Esophagus muscularis mucosa (tissue), 4 donors: ENCODE data around the gene SPINT1. TPM values are rescaled to one million over a fixed set of nuclear protein-coding genes. Genes with fewer than 3 reads are reported as not detected.

Source experiments
- DNase-seq: peaks from one replicate; pipeline ENCODE4 v3.0.0-alpha.2; 2017; ENCODE audit errors: extremely low spot score
- H3K27ac ChIP-seq, 4 donors: fragments of 200-600 bp; sonication (generic); replicated peaks in 1 of 4; 1 replicate in 3 of 4; 2 replicates in 1 of 4; pipeline ENCODE4 v1.5.1; 2016 to 2019; ENCODE audit warnings: mild to moderate bottlenecking in 1 of 4
- H3K27me3 ChIP-seq, 4 donors: fragments of 200-600 bp; sonication (generic); one replicate each; pipeline versions ENCODE4 v1.5.1 to v1.6.0; 2016 to 2019
- H3K36me3 ChIP-seq, 4 donors: fragments of 200-600 bp; sonication (generic); one replicate each; pipeline ENCODE4 v1.5.1; 2016 to 2019
- H3K4me1 ChIP-seq, 4 donors: fragments of 200-600 bp; sonication (generic); one replicate each; pipeline ENCODE4 v1.5.1; 2016 to 2019
- H3K4me3 ChIP-seq, 4 donors: fragments of 200-600 bp; sonication (generic); 1 replicate in 2 of 4; 2 replicates in 2 of 4; pipeline ENCODE4 v1.5.1; 2016 to 2019; ENCODE audit warnings: mild to moderate bottlenecking in 4 of 4, moderate library complexity in 1 of 4
- H3K9me3 ChIP-seq, 4 donors: fragments of 200-600 bp; sonication (generic); 1 replicate in 3 of 4; 2 replicates in 1 of 4; pipeline ENCODE4 v1.5.1; 2016 to 2019
- EP300 ChIP-seq: sonication (generic); formaldehyde crosslinking; IDR thresholded peaks from one replicate; pipeline ENCODE4 v1.6.1; 2017; ENCODE audit warnings: antibody characterized with exemption
- POLR2A ChIP-seq: fragments of 450-650 bp; IDR thresholded peaks from one replicate; pipeline ENCODE4 v1.6.1; 2017; ENCODE audit warnings: antibody characterized with exemption, moderate library complexity, mild to moderate bottlenecking, low read depth
- POLR2AphosphoS5 ChIP-seq, 2 donors: sonication (generic); formaldehyde crosslinking; IDR thresholded peaks; one replicate each; pipeline ENCODE4 v1.6.1; 2017; ENCODE audit warnings: antibody characterized with exemption in 2 of 2
- WGBS: methylation state at CpG from one replicate; pipeline ENCODE4 v1.1.5; 2018; 5-methylcytosine and 5-hydroxymethylcytosine counted together
- intact Hi-C: fragments of 100-400 bp; cut with DNase I; formaldehyde crosslinking; loops from one replicate; pipeline ENCODE4 v1.15.1; 2023
- total RNA-seq, 4 donors: library from RNA; depleted of rRNA; stranded (reverse); fragments of >200 nt; gene quantifications; one replicate each; pipeline versions ENCODE4 v1.1.0 to v1.2.1, GENCODE V29; 2016
- TF ChIP-seq, protein P1 (sequence below), 3 experiments: fragments of 200-600 bp in 2 of 3; fragments of 450-650 bp in 1 of 3; sonication (generic) in 2 of 3; IDR thresholded peaks; one replicate each; pipeline ENCODE4 v1.5.1; 2017 to 2019; ENCODE audit warnings: antibody characterized with exemption in 3 of 3, mild to moderate bottlenecking in 2 of 3, moderate library complexity in 1 of 3

Gene SPINT1
- total RNA-seq, 4 donors from 2014 or later, result 0.99 to 2.8 (median 1.8) TPM

- DNase-seq, result no peak
- 16% methylated on average over 19 of the region's 19 CpGs for WGBS
- H3K4me1 ChIP-seq, result peaks cover 21 to 43% (median 30%) of the 10 kb centered on the region in 4 donors
- H3K4me3 ChIP-seq, result peak overlapping the region; percentile 87 to 99 (median 93)
- intact Hi-C loops, result loop anchor here (2.0 kb wide), 1 partner anchor 53 kb away; the partner anchor contains the start of gene RMDN3
- no peak for TF ChIP-seq EP300
- TF ChIP-seq POLR2AphosphoS5 (IDR thresholded peaks at IDR 0.05), result no peak
- TF ChIP-seq POLR2A, result no peak
- TF ChIP-seq, protein P1, sequence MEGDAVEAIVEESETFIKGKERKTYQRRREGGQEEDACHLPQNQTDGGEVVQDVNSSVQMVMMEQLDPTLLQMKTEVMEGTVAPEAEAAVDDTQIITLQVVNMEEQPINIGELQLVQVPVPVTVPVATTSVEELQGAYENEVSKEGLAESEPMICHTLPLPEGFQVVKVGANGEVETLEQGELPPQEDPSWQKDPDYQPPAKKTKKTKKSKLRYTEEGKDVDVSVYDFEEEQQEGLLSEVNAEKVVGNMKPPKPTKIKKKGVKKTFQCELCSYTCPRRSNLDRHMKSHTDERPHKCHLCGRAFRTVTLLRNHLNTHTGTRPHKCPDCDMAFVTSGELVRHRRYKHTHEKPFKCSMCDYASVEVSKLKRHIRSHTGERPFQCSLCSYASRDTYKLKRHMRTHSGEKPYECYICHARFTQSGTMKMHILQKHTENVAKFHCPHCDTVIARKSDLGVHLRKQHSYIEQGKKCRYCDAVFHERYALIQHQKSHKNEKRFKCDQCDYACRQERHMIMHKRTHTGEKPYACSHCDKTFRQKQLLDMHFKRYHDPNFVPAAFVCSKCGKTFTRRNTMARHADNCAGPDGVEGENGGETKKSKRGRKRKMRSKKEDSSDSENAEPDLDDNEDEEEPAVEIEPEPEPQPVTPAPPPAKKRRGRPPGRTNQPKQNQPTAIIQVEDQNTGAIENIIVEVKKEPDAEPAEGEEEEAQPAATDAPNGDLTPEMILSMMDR (IDR thresholded peaks at IDR 0.05), result no peak
- H3K27me3 ChIP-seq, result no peaks in the 10 kb centered on the region
- no peaks in the 10 kb centered on the region for H3K9me3 ChIP-seq
- peaks cover 7 to 33% (median 30%) of the 10 kb centered on the region in 4 donors for H3K36me3 ChIP-seq
- H3K27ac ChIP-seq, result peak overlapping the region; percentile 95 to 97 (median 96)
These were observed 35.9 kb upstream of the SPINT1 start for GRCh38 chr15:40807888-40808461.

GRCh38 chr15:40808861-40809450 is 34.9 kb upstream of the SPINT1 start:
- H3K27me3 ChIP-seq, result no peaks in the 10 kb centered on the region
- no peak overlapping the region for H3K4me3 ChIP-seq
- TF ChIP-seq, protein P1 (IDR thresholded peaks at IDR 0.05), result no peak
- no peak for TF ChIP-seq POLR2AphosphoS5 (IDR thresholded peaks at IDR 0.05)
- no peak for TF ChIP-seq POLR2A
- no peak for TF ChIP-seq EP300
- no peak overlapping the region for H3K27ac ChIP-seq
- H3K4me1 ChIP-seq, result peaks cover 21 to 33% (median 30%) of the 10 kb centered on the region in 4 donors
- no peaks in the 10 kb centered on the region for H3K9me3 ChIP-seq
- 86% methylated on average over 8 of the region's 8 CpGs for WGBS
- intact Hi-C loops, result no loop called here
- peaks cover 7 to 41% (median 39%) of the 10 kb centered on the region in 4 donors for H3K36me3 ChIP-seq
- DNase-seq, result no peak

- no peaks in the 10 kb centered on the region for H3K27me3 ChIP-seq
These were observed 31.0 kb upstream of the SPINT1 start for GRCh38 chr15:40812721-40813425.

GRCh38 chr15:40815042-40815698 is 28.7 kb upstream of the SPINT1 start:
- peaks cover 7 to 55% (median 43%) of the 10 kb centered on the region in 4 donors for H3K36me3 ChIP-seq
- H3K4me1 ChIP-seq, result no peaks in the 10 kb centered on the region
- no peaks in the 10 kb centered on the region for H3K9me3 ChIP-seq
- DNase-seq, result no peak
- no peak overlapping the region for H3K4me3 ChIP-seq
- H3K27me3 ChIP-seq, result no peaks in the 10 kb centered on the region
- intact Hi-C loops, result no loop called here
- TF ChIP-seq, protein P1 (IDR thresholded peaks at IDR 0.05), result no peak
- TF ChIP-seq EP300 (no peak), POLR2AphosphoS5 (IDR thresholded peaks at IDR 0.05) (no peak), POLR2A (no peak)
- 87% methylated on average over 4 of the region's 4 CpGs for WGBS
- no peak overlapping the region for H3K27ac ChIP-seq

More at GRCh38 chr15:40812721-40813425, 31.0 kb upstream of the SPINT1 start:
- no peaks in the 10 kb centered on the region for H3K9me3 ChIP-seq
- WGBS, result 98% methylated on average over 12 of the region's 12 CpGs
- H3K27ac ChIP-seq, result no peak overlapping the region
- peaks cover 7 to 61% (median 49%) of the 10 kb centered on the region in 4 donors for H3K36me3 ChIP-seq
- H3K4me3 ChIP-seq, result no peak overlapping the region
- intact Hi-C loops, result no loop called here
- H3K4me1 ChIP-seq, result peaks cover 8 to 13% (median 12%) of the 10 kb centered on the region in 4 donors
- TF ChIP-seq POLR2AphosphoS5 (IDR thresholded peaks at IDR 0.05), result no peak
- TF ChIP-seq POLR2A, result no peak
- TF ChIP-seq, protein P1 (IDR thresholded peaks at IDR 0.05), result no peak
- no peak for TF ChIP-seq EP300
- no peak for DNase-seq
